ENCODE results near the gene SH3RF1.

The SH3RF1 gene

DNA sequence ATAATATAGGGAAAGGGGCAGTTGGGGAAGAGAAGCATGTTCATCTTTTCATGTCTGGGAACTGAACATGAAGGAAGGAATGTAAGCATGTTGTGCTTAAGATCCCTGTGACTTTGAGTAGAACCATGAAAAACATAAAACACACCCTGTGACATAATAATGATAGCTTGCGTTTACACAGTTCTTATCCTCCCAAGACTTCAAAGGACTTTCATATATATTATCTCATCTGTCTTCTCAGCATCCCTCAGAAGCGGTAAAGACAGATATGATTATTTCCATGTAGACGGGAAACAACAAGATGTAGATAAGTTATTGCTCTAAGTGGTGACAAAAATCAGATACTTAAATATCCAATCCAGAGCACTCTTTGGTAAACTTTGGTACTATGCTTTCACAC, 3.3 kb upstream of the SH3RF1 start:
- DNase-seq = no peak

DNA sequence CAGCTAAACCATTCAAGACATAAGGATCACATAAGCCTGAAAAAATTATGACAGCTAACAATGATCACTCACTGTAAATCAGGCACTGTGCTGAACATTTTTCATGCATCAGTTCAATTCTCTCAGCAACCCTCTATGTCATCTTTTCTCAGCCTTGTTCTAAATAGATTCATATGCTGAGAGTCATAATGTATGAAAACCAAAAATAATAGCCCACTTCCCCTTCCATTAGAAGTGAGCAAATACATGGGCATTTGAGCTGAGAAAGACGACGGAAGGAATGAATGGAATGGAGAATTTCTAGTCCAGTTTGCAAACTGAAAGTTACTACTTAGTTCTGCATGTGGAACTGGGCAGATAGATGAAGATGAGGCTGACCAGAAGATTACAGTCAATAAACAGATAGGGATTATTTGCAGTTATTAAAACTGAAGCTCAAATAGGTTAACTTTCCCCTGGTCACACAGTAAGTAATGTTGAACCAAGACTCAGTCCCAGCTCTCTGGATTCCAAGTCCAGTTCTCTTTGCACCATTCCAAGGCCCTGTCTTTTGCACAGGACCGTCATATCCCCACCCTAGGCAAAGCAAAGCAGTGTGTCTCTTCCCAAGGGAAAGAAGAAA, 1.6 kb upstream of the SH3RF1 start:
- DNase-seq = peak; percentile 71

DNA sequence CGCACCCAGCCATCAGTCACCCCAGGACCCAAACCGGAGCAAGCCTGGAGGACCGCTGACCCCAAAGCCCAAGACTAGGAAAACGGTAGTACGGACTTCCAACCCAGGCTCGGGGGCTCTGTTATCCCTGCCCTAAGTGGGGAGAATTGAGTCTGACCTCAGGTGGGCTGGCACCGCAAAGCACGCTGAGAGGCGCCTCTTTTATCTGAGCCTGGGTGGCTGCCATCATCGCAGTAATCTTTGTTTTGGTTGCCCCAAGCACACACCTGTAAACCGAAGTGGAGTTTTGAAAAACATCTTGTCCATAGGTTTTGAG, 894 bp upstream of the SH3RF1 start:
- no peak for DNase-seq

DNA sequence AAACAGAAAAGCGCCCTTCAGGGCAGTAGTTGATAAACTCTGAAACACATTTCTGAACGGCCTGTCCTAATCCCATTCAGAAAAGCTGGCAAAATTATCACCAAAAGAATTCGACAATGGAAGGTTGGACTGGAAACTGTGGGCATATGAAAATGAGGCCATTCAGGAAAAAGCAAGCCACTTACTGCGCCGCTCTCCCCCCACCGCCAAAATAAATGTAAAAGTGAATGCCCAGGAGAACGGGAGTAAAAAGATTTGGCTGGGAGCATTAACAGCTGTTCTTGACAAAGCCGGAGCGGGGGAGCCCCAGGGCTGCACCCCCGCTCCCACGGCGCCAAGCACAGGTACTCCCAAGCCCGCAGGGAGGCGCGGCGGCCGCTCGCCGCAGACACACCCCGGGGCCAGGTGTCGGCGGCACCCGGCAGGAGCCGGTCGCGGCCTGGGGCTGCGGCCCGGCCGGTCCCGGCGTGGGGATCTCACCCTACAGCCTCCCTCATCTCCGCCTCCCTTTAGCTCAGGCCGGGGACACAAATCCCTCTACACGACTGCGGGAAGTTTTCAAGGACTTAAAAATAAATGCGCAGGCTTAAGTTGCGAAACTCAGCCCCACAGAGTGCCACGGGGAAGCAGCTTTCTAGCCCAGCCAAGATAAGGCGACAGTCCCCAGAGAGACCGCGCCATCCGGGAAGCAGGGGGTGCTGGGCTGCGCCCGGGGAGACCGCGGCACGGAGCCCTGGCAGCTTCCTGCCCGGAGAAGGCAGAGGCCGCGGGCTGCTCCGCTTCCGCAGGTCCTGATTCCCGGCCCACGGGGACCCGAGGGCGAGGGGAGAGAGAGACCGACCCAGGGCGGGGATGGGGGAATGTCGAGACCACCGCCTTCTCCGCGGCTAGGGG, 593 bp downstream of the SH3RF1 start:
- no peak for DNase-seq

DNA sequence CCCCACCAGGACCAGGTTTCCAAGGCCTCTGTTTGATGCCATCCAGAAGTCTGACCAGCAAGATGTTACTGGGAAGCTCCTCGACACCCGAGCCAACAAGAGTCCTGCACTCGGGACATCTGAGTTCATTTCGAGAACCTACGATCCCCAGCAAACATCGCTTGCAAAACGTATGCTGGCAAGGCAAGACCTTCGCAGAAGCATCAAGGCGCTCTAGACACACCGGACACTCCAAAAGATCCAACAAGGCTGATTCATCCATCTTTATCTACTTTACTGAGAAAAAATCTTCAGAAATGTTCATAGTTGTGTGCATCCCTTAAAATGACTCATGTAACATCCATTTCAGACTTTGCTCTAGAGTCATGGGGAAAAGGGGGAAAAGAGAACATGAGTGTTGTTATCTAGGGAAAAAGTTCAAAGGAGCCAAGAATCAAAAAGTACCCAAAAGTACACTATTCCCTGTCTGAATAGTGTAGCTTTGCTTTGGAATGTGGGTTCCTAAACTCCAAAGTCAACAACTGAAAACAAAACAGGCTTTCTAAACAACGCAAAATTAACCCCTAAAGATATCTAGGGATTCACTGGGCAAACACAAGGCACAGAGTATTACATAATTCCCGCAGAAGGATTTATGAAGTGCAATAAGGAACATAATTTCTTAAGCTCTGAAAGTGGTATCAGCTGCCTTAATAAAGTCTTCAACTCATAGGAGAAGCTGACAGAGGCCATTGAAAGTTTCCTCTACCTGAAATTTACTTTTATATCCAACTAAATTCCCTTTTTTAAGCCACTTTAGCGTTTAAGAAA, 1.6 kb downstream of the SH3RF1 start:
- peak; percentile 68 for DNase-seq

DNA sequence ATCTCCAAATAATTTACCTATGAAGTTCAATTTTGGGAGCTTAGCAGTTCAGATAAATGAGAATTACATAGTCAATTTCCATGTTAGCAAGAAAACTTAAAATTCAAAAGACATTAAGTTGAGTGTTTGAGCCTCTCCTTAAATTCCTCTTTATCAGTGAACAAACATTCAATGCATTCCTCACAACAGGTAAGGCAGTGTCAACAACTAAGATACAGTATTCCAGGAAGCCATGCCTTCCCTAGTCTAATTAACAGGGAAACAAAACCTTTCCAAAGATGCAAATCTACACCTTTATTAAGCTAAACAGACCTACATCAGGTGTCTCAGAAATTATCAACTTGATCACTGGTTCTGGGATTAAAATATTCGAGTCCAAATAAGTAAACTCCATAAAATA, 3.7 kb downstream of the SH3RF1 start:
- DNase-seq = no peak

DNA sequence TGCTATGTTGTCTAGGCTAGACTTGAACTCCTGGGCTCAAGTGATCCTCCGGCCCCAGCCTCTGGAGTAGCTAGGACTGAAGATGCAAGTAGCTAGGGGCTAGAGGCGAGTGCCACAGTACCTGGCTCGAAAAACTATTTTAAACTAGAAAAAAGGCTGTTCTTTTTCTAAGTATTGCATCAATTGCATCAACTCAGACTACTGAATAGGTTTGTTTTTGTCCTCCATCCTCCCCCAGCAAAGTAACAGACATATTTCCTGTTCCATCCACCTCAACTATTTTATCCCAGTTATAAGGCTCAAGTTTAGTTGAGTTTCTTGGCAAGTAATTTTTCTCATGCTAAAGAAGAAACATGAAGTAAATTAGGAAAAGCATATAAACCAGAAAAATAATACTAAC, 4.1 kb downstream of the SH3RF1 start:
- DNase-seq = no peak

DNA sequence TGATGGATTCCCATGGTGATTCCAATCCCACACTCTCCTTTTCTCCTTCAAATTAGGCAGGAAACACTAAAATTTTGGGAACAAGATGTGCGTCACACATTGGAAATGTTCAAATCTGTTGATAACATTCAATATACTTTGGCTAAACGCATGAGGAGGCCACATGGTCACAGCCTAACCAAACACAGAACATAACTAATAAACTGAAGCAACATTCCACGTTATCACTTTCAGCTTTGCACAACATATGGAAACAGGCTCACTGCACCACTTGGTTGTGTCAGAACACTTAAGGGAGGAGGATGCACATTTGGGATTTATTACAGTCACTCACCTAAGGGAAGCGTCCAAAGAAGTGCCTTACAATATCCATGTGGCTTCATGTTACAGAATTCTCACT, 4.7 kb downstream of the SH3RF1 start:
- DNase-seq = no peak

DNA sequence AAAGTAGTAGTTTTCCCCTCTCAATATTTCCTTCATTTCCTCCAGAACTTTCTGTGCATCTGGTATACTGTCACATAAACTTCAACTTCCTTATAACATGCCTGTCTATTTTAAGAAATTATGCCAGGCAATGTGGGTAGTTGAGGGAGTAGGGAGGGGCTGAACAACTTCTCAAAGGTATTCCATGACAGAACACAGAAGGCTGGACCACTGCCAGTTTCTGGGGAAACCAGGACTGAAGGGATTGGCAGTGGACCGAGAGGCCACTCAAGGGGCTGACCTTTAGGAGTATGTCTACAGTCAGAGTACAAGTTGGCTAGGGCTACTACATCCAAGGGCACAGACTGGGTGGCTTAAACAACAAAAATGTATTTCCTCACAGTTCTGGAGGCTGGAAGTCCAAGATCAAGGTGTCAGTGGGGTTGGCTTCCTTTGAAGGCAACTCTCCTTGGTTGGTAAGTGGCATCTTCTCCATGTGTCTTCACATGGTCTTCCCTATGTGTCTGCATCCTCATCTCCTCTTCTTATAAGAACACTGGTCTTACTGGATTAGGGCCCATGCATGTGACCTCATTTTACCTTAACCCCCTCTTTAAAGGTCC, 6.9 kb downstream of the SH3RF1 start:
- DNase-seq = no peak

DNA sequence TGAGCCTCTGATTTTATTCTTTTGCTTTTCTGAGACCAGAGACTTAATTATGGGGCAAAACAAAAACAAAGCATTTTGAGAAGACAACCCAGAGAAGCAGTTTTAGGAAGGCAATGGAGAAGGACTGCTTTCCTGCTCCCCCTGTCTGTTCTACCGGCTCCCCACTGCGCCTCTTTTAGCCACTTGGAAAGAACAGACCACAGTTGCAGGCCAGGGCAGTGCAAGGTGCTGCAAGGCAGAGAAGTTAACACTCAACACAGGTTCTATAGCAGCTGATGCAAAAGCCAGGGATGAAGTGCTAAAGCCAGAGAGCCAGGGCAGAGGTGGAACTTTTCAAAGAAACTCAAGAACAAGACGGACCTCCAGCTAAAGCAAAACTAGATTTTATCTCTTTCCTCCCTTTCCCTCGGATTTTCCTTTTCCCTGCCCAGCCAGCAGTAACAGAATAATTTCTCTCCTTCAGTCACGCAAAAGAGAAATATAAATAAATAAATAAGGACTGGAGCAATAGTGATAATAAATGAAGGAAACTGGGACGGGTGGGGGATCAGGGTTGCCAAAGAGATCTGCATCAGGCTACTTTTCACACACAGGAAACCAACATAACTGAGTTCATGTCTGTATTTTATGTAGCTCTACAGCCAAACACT, 10.4 kb downstream of the SH3RF1 start:
- no peak for DNase-seq

DNA sequence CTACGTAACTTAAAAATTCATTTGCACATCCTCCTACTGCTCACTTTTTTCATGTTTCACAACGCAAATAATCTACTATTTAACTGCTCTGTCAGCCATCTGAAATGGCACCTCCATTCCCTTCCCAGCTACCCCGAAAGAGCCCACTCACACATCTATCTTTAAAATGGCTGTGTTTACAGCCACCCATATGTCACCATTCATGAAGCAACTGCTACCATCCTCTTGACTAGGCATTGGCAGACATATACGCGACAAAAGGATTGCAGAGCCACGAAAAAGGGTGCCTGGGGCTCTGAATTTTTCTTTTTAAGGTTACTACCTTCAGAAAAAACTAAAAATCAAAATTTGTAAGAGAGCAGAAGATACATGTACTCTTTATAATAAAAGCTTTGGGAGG, 11.5 kb downstream of the SH3RF1 start:
- DNase-seq = no peak

DNA sequence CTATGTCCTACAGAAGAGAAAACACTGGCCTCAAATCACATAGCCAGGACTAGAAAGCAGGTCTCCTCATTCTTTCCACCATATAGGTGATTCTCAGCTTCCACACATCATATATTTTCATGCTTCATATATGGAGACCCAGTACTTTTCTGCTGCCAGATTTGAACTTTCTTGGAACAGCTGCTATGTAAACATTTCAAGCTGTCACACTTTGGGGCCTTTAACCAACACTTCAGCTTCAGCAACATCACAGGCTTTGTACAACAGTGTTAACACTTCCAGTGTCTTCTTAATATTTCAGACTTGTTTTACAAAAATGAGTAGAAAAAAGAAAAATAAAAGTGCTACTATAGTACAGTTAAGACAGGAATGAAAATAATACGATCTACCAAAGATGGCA, 12.6 kb downstream of the SH3RF1 start:
- no peak for DNase-seq

DNA sequence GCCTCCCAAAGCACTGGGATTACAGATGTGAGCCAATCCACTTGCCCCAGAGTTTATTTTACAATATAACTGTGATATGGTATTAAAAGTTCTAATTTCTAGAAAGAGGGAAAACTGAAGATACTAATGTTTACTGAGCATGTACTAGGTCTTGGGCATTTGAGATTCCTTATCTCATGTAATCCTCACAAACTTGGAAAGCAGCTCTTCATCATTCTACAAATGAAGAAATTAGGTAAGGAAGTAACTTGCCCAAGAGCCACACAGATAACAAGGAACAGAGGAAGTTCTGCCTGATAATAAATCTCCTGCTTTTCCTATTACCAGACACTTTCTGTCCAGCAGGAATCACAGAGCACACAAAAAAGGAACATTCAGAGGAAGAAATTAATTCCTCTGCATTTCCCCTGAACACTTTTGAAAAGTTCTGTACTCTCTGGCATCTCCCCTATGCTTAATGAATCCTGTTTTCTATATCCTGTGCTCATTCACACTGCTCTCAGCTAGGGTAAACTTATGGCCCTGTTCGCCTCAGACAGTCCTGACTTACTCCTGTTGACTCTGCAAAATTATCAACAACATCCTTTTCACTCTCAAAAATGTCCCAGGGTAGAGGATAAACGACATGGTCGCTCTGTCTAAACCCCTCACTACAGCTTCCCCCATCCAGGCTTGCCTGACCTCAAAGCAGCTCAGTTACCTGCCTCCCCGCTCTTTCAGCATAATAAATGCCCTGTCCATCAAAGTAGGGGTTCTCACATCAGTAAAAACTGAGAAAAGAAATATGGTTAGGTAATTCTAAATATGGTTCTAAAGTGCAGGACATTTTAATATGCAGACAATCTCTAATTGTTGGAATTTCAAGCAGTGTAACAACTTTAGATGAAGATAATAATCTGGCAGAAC, 13.6 kb downstream of the SH3RF1 start:
- DNase-seq = no peak

DNA sequence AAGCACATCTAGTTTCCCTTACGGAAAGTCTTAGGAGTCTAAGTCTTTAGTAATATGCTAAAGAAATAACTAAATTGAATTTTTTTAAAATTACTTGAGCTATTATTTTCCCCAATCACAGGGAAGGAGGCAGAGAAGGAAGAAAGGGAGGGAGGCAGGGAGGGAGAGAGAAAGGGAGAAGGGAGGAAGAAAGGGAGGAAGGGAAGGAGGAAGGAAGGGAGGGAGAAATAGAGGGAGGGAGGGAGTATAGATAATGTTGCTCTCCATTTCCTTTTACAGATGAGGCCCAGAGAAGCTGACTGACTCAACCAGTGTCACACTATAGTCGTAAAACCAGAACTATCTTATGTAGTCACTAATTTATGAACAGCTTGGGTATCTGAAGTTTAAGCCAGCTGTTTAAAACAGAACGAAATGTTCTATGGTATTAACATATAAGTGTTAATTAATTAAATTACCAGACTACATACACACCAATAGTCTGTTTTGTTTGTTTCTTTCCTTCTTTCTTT, 14.6 kb downstream of the SH3RF1 start:
- DNase-seq = no peak

DNA sequence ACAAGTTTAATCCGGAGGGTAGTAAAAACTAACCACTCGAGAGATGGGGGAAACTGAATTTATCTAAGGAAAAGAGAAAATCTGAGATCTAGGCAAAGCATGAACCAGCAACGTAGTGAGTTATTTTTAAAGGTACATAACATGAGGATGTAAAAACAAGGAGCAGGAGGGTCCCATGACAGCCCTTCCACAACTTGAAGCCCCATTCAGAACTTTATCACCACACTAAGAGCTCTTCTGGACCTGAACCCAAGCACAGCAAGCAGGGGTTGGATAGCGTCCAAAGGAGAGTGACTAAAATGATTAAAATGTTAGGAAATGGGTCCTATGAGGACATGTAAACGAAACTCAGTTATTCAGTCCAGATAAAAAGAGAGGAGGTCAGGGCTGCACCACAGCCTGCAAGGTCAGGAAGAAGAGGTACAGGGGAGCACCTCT, 16.2 kb downstream of the SH3RF1 start:
- peak; percentile 41 for DNase-seq

DNA sequence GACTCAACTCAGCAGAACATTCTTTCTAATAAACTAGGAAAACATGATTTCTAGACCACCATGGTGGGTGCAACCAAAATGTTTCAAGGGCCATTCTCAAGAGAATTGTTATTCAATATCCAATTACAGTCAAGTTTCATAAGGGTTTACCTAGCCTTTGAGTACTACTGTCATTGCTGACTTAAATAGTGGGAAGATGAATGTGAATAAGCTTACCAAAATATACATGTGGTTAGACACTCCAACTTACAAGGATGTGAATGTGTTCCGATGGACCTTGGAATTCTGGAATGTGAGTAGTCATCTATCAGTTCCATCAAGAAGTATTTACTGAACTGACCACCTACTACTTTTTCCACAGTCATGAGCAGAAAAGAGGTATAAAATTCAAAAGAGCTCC, 16.9 kb downstream of the SH3RF1 start:
- no peak for DNase-seq

DNA sequence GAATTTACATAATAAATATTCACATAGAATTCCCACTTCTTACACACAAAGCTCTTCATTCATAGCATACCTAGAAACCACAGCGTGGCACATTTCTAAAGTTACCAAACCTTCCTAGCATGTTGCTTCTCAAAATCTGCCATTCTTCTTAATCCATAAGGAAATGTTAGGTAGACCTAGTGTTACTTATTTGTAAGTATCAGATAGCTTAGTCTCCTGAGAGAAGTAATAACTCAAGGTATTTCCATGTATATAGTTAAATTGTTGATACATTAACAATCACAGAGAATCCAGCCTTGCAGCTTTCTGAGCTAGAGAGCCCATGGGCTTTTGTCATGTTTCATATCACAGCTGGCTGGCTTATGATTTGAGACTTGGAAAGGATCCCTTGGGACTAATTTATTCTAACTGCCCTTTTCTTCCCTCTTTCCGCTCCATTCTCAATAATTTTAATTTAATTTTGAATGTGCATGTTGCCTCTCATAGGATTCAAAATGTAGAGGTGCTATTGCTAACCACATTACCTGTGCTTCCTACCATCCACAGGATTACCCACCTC, 17.6 kb downstream of the SH3RF1 start:
- DNase-seq = no peak

DNA sequence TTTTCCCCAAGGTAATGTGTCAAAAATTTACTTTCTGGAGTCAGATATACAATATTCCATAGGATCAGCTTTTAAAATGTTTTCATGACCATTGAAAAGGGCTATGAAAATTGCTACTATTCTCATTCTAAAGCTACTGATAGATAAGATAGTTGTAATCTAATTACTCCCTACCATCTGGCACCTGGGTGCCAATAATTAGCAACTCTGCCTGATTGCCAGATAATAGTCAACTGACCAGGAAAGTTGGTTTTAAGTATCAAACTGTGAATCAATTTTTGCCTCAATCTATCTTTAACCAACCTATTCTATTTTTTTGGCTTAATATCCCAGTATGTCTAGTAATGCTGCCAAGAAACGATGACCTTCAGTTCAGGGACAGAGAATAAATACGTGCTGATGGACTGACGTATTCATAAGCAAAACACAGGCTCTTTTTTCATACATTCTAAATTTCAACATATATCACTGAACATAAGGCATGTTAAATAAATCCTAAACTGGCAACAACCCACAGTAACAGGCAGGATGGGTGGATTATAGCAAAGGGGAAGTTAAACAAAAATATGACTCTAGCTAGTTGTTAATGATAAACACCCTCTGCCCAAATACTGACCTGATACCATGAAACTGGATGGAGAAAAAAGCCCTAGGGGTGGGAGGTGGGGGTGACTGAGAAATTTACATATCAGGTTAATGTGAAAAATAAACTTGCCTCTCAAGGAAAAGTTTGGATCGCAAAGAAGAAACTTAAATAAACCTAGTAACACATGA, 18.2 kb downstream of the SH3RF1 start:
- no peak for DNase-seq

DNA sequence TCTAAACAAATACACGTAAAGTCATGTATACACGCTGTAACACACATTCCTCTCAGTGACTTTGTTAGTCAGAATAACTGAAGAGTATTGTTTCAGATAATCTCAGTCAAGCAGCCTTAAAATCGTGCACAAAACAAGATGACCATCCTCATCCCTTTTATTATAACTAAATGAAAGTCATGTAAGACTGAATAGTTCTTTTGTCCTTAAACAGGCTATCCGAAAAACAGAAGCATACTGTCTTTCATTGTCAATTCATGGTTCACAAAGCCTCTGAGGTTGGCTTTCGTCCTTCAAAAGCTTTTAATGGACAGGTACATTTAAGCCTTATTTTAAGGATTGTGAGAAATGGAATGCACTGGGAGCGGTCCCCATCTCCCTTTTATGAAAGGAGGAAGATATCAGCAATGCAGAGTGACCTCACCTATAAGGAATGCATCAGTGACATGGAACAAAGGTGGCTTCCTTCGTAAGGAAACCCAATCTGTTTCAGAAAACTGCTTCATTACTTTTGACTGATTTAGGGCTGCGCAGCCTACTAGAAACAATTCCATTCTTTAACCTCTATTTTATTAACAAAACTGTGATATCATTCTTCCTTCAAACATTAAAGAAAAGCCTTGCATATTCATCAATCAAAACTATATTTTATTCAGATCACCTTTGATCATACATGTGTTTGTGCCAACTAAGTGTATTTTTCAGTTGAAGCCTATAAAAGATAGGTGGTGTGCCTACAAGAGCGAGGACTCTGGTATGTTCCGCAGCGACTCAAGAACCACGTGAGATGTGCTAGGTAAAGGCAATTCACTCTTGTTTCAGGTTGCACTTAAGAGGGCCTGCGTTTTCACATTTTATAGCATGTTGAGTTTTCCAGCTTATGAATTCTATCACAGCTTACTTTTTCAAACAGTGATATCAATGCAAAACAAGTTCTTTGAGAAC, 19.2 kb downstream of the SH3RF1 start:
- no peak for DNase-seq

Measured in amniotic stem cell (primary cell).